ENCODE data around the gene RABGAP1.

RABGAP1 gene

DNA sequence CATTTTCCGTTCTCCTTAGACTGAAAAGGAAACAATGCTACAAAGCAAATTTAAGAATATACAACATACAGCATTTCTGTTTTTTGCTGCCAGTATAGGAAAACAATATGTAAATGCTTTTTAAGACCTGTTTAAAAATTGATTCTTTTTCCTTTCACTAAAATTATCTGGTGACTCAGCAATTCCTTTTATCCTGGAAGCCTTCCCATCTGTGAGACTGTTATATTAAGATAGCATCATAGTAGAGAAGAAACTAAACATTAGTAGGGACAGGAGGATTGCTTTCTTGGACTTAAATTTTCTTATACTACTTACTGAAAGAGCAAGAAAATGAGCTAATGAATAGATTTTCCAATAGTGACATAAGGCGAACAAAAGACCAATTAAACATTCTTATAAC lies 62.6 kb downstream of the RABGAP1 start:
- TF ChIP-seq, protein P1, sequence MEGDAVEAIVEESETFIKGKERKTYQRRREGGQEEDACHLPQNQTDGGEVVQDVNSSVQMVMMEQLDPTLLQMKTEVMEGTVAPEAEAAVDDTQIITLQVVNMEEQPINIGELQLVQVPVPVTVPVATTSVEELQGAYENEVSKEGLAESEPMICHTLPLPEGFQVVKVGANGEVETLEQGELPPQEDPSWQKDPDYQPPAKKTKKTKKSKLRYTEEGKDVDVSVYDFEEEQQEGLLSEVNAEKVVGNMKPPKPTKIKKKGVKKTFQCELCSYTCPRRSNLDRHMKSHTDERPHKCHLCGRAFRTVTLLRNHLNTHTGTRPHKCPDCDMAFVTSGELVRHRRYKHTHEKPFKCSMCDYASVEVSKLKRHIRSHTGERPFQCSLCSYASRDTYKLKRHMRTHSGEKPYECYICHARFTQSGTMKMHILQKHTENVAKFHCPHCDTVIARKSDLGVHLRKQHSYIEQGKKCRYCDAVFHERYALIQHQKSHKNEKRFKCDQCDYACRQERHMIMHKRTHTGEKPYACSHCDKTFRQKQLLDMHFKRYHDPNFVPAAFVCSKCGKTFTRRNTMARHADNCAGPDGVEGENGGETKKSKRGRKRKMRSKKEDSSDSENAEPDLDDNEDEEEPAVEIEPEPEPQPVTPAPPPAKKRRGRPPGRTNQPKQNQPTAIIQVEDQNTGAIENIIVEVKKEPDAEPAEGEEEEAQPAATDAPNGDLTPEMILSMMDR (IDR thresholded peaks at IDR 0.05; ENCODE audit: low read depth, low read length, missing control alignments), result no peak
- no peak for DNase-seq (ENCODE audit: low read depth)
- no peak overlapping the region for H3K4me3 ChIP-seq (ENCODE audit: low read depth, low read length)

DNA sequence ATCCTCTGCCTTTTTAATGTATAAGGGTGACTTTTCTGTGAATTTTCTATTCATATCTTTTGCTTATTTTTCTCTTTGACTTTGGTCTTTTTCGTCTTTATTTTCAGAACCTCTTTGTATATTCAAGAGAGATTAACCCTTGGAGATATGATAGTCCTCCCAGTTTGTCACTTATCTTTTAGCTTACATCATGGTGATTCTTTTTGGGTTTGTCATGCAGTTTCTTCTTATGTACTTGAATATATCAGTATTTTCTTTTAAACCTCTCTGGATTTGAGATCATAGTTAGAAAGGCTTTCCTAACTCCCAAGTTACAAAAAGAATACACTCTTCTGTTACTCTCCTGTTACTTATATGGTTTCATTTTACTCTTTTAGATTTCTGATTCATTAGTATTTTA lies 65.1 kb downstream of the RABGAP1 start:
- TF ChIP-seq, protein P1 (IDR thresholded peaks at IDR 0.05; ENCODE audit: low read depth, low read length, missing control alignments), result no peak
- H3K4me3 ChIP-seq (ENCODE audit: low read depth, low read length), result no peak overlapping the region
- no peak for DNase-seq (ENCODE audit: low read depth)

DNA sequence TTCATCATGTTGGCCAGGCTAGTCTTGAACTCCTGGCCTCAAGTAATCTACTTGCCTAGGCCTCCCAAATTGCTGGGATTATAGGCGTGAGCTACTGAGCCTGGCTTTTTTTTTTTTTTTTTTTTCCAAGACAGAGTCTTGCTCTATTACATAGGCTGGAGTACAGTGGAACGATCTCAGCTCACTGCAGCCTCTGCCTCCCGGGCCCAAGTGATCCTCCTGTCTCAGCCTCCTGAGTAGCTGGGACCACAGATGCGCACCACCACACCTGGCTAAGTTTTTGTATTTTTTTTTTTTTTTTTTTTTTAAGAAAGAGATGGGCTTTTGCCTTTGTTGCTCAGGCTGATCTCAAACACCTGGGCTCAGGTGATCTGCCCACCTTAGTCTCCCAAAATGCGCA lies 66.4 kb downstream of the RABGAP1 start:
- H3K4me3 ChIP-seq (ENCODE audit: low read depth, low read length), result no peak overlapping the region
- TF ChIP-seq, protein P1 (IDR thresholded peaks at IDR 0.05; ENCODE audit: low read depth, low read length, missing control alignments), result no peak
- no peak for DNase-seq (ENCODE audit: low read depth)

DNA sequence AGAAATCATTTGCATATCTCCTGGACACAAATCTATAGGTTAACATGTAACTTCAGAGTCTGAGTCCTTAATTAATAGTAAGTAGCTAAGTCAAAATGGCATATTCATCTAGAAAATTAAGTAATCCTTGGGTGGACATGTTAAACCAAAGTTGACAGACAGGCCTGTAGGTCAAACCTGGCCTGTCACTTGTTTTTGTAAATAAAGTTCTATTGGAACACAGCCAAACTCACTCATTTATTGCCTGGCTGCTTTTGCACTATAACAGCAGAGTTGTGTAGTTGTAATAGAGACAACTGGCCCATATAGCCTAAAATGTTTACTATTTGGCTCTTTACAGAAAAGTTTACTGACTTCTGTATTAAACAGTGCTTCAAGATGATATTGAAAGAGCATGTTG lies 68.1 kb downstream of the RABGAP1 start:
- TF ChIP-seq, protein P1 (IDR thresholded peaks at IDR 0.05; ENCODE audit: low read depth, low read length, missing control alignments), result no peak
- no peak overlapping the region for H3K4me3 ChIP-seq (ENCODE audit: low read depth, low read length)
- no peak for DNase-seq (ENCODE audit: low read depth)

DNA sequence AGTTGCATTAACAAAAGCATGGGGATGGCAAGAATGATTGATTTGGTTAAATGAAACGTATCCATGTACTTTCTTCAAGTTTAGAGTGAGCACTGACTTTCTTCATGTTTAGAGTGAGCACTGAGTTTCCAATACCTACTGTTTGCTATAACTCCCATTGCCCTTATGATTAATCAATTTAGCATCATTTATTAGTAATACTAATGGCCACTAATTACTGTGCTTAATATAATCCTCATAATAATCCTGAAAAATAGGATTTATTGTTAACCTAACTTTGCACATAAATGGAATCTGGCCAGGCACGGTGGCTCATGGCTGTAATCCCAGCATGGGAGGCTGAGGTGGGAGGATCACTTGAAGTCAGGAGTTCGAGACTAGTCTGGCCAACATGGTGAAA lies 70.6 kb downstream of the RABGAP1 start:
- TF ChIP-seq, protein P1 (IDR thresholded peaks at IDR 0.05; ENCODE audit: low read depth, low read length, missing control alignments), result no peak
- no peak overlapping the region for H3K4me3 ChIP-seq (ENCODE audit: low read depth, low read length)

DNA sequence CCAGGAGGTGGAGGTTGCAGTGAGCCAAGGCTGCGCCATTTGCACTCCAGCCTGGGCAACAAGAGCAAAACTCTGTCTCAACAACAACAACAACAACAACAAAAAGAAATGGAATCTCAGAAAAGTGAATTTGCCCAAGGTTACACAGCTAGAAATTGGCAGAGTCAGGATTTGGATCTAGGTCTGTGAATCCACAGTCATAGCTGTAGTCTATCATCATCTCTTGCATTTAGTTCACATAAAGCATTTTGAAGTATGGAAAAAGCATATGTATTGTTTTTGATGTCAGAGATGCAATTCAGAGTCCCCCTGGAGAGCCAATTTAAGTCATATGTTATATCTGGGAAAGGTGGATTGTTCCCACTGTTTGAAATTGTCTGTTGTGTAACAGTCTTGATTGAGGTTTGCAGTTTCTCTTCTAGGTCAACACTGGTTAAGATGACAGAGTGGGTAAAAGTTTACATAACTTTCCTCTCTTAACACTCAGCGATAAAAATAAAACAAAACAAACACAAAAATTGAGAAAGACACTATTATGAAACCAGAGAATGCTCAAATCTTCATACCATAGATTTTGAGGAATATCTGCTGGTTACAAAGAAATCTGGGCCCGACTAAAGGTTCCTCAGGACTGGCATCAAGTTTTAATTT lies 71.2 kb downstream of the RABGAP1 start:
- DNase-seq (ENCODE audit: low read depth), result no peak
- TF ChIP-seq, protein P1 (IDR thresholded peaks at IDR 0.05; ENCODE audit: low read depth, low read length, missing control alignments), result no peak
- H3K4me3 ChIP-seq (ENCODE audit: low read depth, low read length), result no peak overlapping the region

More for the DNA sequence above, 70.6 kb downstream of the RABGAP1 start:
- no peak for DNase-seq (ENCODE audit: low read depth)

DNA sequence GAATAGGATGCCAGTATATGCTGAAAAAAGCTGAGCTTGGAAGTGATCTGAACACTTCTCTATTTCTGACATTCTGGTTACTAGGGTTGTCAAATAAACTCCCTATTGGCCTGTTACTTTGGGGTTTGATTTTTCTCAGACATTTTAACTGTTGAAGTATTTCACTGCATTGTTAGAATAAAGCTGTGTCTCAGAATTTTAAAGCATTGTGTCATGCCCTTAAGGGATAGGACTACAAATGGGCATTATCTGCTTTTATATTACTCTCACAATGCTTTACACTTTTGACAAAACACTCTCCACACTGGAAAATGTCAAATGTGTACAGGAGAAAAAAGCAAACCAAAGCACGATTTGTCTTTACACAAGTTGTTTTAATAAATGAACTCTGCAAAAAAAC lies 75.8 kb downstream of the RABGAP1 start:
- DNase-seq (ENCODE audit: low read depth), result no peak
- TF ChIP-seq, protein P1 (IDR thresholded peaks at IDR 0.05; ENCODE audit: low read depth, low read length, missing control alignments), result no peak
- no peak overlapping the region for H3K4me3 ChIP-seq (ENCODE audit: low read depth, low read length)

Measured in GM12864 (cell line).